Fibroblast of mammary gland (primary cell): Measurements from ENCODE around the gene ZNF776.

ENCODE experiments used
- DNase-seq: peaks from one replicate; pipeline ENCODE4 v3.0.0-alpha.2; 2010; ENCODE audit warnings: low read depth
- H3K4me3 ChIP-seq: 2 replicates; pipeline ENCODE4 v1.5.1; 2011; ENCODE audit warnings: low read depth, mild to moderate bottlenecking, low read length, moderate library complexity; ENCODE audit not compliant: control insufficient read depth
- TF ChIP-seq, protein P1 (sequence below): conservative IDR thresholded peaks from 2 replicates; pipeline ENCODE4 v1.5.1; 2011; ENCODE audit warnings: low read depth, low read length, inconsistent platforms; ENCODE audit not compliant: control insufficient read depth, insufficient read depth

The ZNF776 gene

GRCh38 chr19:57773488-57773887 lies 26.9 kb downstream of the ZNF776 start:
- TF ChIP-seq, protein P1, sequence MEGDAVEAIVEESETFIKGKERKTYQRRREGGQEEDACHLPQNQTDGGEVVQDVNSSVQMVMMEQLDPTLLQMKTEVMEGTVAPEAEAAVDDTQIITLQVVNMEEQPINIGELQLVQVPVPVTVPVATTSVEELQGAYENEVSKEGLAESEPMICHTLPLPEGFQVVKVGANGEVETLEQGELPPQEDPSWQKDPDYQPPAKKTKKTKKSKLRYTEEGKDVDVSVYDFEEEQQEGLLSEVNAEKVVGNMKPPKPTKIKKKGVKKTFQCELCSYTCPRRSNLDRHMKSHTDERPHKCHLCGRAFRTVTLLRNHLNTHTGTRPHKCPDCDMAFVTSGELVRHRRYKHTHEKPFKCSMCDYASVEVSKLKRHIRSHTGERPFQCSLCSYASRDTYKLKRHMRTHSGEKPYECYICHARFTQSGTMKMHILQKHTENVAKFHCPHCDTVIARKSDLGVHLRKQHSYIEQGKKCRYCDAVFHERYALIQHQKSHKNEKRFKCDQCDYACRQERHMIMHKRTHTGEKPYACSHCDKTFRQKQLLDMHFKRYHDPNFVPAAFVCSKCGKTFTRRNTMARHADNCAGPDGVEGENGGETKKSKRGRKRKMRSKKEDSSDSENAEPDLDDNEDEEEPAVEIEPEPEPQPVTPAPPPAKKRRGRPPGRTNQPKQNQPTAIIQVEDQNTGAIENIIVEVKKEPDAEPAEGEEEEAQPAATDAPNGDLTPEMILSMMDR: no peak
- no peak for DNase-seq
- no peak overlapping the region for H3K4me3 ChIP-seq

GRCh38 chr19:57776764-57777296 lies 30.2 kb downstream of the ZNF776 start:
- DNase-seq: no peak
- H3K4me3 ChIP-seq: no peak overlapping the region
- TF ChIP-seq, protein P1: no peak

DNA sequence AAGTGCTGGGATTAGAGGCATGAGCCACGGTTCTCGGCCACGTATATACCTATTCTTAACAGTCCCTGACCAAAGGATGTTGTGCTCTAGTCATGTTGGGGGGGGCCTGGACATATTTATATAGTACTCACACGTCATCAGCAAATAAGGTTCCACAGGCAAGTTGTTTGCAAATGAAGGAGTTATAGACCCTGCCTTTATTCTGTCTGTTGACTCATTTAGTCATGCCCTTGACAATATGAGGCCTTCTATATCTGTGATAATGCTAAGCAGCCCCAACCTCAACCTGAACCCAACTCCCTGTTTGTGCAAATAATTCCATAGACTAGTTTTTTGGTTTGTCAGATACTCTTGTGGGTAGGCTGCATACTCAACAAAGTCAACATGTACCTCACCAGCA lies 31.7 kb downstream of the ZNF776 start:
- TF ChIP-seq, protein P1: no peak
- DNase-seq: no peak
- H3K4me3 ChIP-seq: no peak overlapping the region

GRCh38 chr19:57779220-57779845 lies 32.7 kb downstream of the ZNF776 start:
- no peak overlapping the region for H3K4me3 ChIP-seq
- TF ChIP-seq, protein P1: no peak
- peak; percentile 18 for DNase-seq

- TF ChIP-seq, protein P1: no peak
- no peak overlapping the region for H3K4me3 ChIP-seq
- no peak for DNase-seq
Measured at GRCh38 chr19:57786286-57786685, 39.7 kb downstream of the ZNF776 start.

GRCh38 chr19:57786906-57787305 lies 40.3 kb downstream of the ZNF776 start:
- no peak for DNase-seq
- H3K4me3 ChIP-seq: no peak overlapping the region
- TF ChIP-seq, protein P1: no peak
